ENCODE measurements around the gene LRP1B.

- TF ChIP-seq EZH2phosphoT487 (IDR thresholded peaks at IDR 0.05; ENCODE audit: low read length): no peak
- no peak for TF ChIP-seq CTCF (IDR thresholded peaks at IDR 0.05; ENCODE audit: low read length)
- TF ChIP-seq EZH2 (optimal IDR thresholded peaks at IDR 0.05; ENCODE audit: low read depth, low read length): no peak
Observed at GRCh38 chr2:141437521-141437920, 693.3 kb downstream of the LRP1B start.
